Activated effector memory CD4-positive, alpha-beta T cell treated with anti-CD3 and anti-CD28 coated beads, Interleukin-2, amount 50 U/mL, for 16 hours (primary cell): ENCODE results near the gene NLRP1.

ENCODE experiments used
- DNase-seq: peaks from one replicate; pipeline ENCODE4 v3.0.0-alpha.2; 2020

The NLRP1 gene

GRCh38 chr17:5553479-5553878, 30.8 kb downstream of the NLRP1 start:
- DNase-seq: peak; percentile 34

GRCh38 chr17:5552841-5553240, 31.5 kb downstream of the NLRP1 start:
- DNase-seq: no peak

GRCh38 chr17:5545051-5545987, 39.0 kb downstream of the NLRP1 start:
- DNase-seq: peak; percentile 47

GRCh38 chr17:5544115-5544514, 40.2 kb downstream of the NLRP1 start:
- peak; percentile 24 for DNase-seq

GRCh38 chr17:5541610-5542202, 42.6 kb downstream of the NLRP1 start:
- peak; percentile 37 for DNase-seq

GRCh38 chr17:5540321-5540720, 44.0 kb downstream of the NLRP1 start:
- no peak for DNase-seq

- DNase-seq: no peak
Observed at GRCh38 chr17:5539286-5539685, 45.0 kb downstream of the NLRP1 start.

- peak; percentile 37 for DNase-seq
Observed at GRCh38 chr17:5536866-5537650, 47.3 kb downstream of the NLRP1 start.

GRCh38 chr17:5535436-5535835, 48.9 kb downstream of the NLRP1 start:
- DNase-seq: peak; percentile 39

- DNase-seq: peak; percentile 21
Observed at GRCh38 chr17:5533486-5534315, 50.6 kb downstream of the NLRP1 start.

- peak; percentile 43 for DNase-seq
Observed at GRCh38 chr17:5532581-5532980, 51.7 kb downstream of the NLRP1 start.

- DNase-seq: no peak
Observed at GRCh38 chr17:5531085-5531418, 53.3 kb downstream of the NLRP1 start.

GRCh38 chr17:5530265-5531084, 53.8 kb downstream of the NLRP1 start:
- DNase-seq: peak; percentile 33

GRCh38 chr17:5527601-5528250, 56.6 kb downstream of the NLRP1 start:
- peak; percentile 60 for DNase-seq

GRCh38 chr17:5526821-5527598, 57.3 kb downstream of the NLRP1 start:
- peak; percentile 74 for DNase-seq

GRCh38 chr17:5523249-5523648, 61.1 kb downstream of the NLRP1 start:
- DNase-seq: no peak

GRCh38 chr17:5522476-5522875, 61.8 kb downstream of the NLRP1 start:
- no peak for DNase-seq

GRCh38 chr17:5516060-5516792, 68.1 kb downstream of the NLRP1 start:
- no peak for DNase-seq

GRCh38 chr17:5514976-5515375, 69.3 kb downstream of the NLRP1 start:
- DNase-seq: no peak

GRCh38 chr17:5513628-5514027, 70.7 kb downstream of the NLRP1 start:
- no peak for DNase-seq
